T-helper 22 cell (primary cell): ENCODE results near the gene MUL1.

Experiments used
- DNase-seq: peaks from one replicate; pipeline ENCODE4 v3.0.0-alpha.2; 2020; ENCODE audit warnings: low read depth

Gene MUL1

DNA sequence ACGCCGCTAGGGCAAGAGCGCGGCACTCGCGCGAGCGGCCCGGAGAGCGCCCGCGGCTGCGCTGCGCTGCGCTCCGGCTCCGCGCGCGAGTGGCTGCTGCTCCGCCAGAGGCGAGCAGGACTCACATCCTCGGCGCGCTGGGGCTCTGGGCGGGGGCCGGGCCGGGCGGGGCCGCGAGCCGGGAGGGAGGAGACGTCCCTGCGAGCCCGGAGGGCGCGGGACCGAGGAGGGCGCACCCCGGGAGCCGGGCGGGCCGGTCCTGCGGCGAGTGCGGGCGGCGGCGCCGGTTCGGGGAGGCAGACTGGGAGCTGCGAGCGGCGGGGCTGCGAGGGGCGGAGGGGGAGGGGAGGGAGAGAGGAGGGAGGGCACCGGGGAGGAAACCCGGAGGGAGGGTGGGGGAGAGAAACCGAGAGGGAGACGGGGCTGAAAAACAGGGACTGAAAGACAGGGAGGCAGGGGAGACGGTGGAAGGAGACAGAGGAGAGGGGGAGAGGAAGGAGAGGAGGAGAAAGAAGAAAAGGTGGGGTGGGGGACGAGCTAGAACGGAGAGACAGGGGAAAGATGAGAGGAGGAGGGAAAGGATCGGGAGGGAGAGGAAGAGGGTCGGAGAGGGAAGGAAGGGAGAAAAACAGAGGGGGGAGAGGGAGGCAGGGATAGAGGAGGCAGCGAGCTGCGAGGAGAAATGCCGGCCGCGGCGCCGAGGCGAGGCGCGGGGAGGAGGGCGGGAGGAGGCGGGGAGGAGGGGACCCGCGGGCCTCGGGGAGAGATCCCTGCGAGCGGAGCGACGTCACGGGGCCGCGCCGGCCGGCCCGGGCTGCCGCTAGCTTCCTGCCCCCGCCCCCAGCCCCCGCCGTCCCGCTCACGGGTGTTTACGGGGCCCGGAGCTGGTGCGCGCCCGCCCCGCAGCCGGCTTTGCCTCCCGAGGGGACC lies 22.2 kb downstream of the MUL1 start, which contains the start of gene CAMK2N1:
TSS of gene CAMK2N1 (minus strand) at position 684 of the 930 bp plus-strand sequence. CDS start 831 bp downstream, outside the sequence.
- DNase-seq, result peak; percentile 29

GRCh38 chr1:20484519-20485462 lies 23.2 kb downstream of the MUL1 start:
- DNase-seq, result no peak

- no peak for DNase-seq
Observed at GRCh38 chr1:20483833-20484518, 24.0 kb downstream of the MUL1 start.

- DNase-seq, result no peak
Observed at GRCh38 chr1:20483098-20483832, 24.7 kb downstream of the MUL1 start.

GRCh38 chr1:20481643-20482498 lies 26.1 kb downstream of the MUL1 start:
- no peak for DNase-seq

DNA sequence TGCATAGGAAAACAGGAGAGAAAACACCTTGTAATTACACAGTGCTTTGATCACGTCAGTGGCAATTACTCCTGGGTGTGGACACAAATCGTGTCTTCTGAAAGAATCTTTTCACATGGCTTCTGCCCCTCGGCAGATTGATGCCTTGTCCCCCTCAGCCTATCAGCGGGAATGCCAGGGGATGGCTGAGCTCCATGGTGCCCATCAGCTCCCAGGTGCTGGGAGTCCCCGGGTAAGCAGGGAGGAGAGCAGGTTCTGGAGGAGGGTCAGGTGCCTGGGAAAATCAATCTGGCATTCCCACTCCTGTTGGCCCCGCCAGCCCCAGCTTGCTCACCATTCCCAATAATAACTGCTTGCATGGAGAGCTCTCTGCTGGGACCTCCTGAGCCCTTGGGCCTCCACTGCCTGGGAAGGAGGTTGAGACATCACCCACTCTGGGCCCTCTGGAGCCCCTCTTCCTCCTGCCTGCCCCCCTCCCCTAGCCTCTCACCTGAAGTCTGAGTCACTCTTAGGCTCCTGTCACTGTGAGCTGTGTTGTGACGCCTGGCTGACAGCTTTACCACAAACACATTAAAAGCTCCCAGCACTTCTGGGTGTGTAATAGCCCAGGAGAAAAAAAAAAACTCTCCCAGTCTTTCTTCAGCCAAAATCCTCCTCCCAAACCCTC lies 26.9 kb downstream of the MUL1 start:
- DNase-seq, result no peak

DNA sequence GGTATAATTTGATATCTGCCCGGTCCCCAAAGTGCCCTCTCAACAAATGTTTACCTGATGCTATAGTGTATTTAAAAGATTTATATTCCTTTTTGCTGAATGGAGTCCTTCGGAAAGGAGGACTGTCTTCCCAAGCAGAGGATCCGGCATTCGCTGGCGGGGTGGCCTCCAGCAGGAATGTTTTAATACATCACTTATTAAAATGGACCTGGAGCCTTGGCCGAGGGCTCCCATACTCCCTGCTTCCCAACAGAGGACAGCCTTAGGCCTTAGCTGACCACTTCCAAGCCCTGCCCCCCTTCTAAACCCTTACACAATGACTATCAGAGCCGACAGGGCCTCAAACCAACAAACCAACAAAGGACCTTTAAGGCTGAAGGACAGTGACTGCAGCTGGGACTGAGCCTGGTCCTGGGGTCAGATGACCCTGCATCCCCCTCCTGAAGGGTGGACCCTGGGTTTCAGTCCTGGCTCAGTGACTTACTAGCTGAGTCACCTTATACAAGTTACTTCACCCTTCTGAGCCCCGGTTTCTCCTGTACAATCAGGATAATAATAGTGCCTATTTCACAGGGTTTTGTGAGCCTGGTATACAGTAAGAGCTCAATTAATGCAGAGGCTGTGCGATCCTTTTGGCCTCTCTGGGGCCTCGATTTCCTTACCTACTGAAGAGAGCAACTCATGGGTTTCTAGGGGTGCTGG lies 27.6 kb downstream of the MUL1 start:
- DNase-seq, result no peak

GRCh38 chr1:20479840-20480239 lies 28.1 kb downstream of the MUL1 start:
- no peak for DNase-seq

DNA sequence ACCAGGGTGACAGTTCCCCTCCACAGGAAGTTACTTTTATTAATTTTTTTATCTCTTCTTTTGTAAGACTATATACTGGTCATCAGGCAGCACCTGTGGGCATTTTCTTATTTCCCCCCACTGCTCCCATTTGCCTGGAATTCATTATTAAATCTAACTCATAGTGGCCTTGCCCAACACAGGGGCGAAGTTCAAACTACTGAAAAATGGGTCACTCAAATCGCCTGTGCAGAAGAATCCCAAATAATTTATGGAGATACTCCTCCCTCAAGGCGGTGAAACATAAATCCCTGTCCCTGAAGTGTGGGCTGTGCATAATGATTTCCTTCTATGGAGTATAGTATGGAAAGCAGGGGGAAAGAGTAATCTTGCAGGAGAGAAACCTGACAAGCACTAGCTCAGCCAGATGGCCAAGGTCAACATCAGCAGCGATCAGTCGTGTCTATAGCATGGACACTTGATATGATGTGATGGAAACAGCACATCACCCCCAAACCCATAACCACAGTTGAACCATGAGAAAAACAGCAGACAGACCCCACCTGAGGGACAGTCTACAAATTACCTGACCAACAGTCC lies 29.8 kb downstream of the MUL1 start:
- no peak for DNase-seq

DNA sequence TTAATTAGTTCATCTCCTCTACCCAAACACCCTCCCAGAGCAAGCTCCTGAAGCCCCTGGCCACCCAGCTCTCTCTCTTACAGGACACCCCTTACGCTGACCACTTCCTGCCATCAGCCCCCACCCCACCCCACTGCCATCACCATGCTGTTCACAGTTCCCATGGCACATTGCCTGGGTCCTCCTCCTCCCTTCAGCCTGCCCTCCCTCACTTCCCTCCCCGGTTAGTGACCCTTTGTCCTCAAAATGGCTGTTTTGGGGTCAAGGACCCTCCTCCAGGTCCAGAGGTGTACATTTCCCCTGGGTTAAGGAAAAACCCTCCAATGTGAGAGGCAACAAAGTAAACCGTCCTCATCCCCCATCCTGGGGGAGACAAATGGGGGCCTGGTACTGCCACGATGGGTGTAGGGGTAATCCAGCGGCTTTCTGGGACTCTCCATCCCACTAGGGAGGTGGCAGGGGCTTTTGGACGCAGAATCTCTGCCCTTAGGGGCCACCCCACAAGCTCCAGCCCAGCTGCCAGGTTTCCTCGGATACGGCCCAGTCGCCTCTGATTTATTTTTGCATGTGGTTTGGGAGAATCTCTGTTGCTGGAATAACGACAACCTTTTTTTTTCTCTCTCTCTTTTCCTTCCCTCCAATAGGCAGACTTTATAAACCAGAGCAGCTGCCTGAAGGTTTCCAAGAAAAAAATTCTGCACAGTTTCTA lies 30.4 kb downstream of the MUL1 start:
- no peak for DNase-seq

DNA sequence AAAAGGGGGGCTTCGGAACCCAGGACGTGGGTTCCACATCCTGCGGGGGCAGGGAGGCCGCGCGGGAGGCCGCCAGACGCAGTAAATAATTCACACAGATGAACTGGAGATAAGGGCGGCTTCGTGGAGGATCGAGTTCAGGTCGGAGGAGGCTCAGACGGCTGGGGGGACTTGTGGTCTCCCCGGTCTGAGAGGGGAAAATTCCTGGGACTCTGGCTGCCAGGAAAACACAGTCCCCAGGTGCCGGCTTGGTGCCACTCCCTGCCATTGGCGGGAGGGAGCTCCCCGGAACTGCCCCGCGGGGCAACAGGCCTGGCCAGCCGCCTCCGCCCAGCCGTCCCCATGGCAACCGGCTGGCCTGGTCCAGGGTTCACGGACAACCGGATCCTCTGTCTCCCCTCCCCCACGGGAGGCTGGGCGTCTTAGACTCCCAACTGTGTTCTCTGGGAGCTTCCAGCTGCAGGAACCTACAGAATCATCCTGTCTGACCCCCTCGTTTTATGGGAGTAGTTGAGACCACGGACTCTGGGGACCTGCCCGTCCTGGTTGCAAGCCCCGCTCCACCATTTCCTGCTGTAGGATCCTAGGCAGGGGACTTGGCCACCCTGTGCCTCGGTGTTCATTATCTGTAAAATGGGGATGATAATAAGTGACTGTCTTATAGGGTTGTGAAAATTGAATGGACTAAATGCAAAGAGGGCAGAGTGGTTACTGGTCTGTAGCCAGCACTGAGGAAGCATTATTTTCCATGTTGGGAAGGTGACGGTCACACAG lies 31.5 kb downstream of the MUL1 start:
- no peak for DNase-seq

DNA sequence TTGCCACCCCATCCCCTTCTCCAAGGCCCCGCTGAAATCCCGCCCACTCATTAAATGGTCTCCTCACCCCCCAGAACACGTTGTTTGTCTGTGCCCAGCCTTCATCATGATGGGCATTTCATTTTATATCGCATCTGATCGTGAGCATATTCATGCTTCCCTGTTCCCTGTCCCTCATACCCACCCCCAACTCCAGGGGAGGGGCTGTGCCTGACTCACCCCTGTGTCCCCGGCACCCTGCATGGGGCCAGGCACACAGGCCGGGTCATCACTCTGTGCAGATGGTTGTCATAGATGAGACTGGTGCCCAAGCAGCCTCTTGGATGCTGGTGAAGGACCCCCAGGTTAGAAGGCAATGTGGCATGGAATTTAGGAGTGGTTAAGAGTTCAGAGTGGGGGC lies 33.0 kb downstream of the MUL1 start:
- DNase-seq, result no peak

- no peak for DNase-seq
Observed at GRCh38 chr1:20474333-20474975, 33.5 kb downstream of the MUL1 start.

DNA sequence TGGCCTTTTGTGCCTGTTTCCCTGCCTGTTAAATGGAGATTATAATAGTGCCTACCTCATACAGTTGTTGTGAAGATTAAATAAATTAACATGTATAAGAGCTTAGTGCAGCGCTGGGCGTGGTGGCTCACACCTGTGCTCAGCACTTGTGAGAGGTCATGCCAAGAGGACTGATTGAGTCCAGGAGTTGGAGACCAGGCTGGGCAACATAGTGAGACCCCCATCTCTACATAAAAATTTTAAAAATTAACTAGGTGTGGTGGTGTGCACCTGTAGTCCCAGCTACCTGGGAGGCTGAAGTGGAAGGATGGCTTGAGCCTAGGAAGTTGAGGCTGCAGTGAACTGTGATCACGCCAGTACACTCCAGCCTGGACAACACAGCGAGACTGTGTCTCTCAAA lies 34.1 kb downstream of the MUL1 start:
- no peak for DNase-seq

DNA sequence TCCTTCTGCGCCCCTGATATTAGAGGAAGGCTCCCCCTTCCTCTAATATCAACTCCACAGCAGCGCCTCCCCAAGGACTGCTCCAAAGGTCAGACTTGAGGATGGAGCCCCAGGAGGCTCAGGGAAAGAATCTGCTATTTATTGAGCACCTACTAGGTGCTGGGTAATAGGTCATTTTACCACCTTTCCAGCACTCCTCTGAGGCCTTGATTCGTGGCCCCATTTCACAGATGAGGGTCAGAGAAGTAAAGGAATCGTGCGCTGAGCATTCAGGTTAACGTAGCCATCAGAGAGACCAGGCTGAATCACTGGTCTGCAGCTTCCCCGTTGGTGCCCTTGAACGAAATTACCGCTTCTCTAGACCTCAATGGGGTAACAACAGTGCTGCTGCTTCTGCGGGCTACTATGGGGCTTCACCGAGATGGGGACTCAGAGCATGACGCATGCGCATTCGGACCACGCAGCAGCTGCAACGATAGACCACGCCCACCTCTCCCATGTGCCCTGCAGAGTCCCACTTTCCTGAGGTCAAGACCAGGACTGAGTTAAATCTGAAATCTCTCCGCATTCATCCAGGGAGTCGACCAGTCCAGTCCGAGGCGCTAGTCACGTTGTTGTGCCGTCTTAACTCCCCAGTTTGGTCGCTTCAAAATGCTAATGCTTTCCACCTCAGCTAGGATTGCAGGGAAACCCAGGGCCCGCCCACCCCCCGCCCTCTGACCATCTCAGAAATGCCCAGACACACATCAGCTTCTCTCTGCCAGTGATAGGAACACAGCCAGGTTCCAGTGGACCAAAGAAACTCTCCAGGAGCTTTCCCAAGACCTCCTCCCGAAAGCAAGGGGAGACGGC lies 34.9 kb downstream of the MUL1 start:
- no peak for DNase-seq

DNA sequence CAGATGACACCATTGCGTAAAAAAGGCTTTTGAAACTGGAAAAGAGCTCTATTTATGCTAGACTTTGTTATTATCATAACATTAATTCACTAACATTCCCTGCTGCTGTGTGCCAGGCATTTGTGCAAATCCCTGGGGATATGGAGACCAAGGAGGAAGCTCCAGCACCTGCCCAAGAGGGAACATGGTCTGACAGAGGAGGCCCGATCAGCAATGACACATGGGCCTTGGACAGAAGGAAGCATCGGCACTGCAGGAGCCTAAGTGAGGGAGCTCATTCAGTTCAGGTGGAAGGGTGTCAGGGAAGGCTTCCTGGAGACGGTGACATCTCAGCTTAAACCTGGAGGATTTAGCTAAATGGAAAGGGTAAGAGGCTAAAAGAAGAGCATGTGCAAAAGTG lies 35.8 kb downstream of the MUL1 start:
- no peak for DNase-seq
